ENCODE data around the gene BCKDHA. TPM values are rescaled to one million over a fixed set of nuclear protein-coding genes. Genes with fewer than 3 reads are reported as not detected.

The BCKDHA gene
- total and polyA plus RNA-seq, 9 of the 15 experiments (the other 6 are each of a cell fraction or from before 2014, with no cell fraction given): 4.5 to 52.5 (median 14.1) TPM

- TF ChIP-seq BMI1 (IDR thresholded peaks at IDR 0.05; ENCODE audit: low read length): no peak
- TF ChIP-seq PTRF (tag; IDR thresholded peaks at IDR 0.05): no peak
- TF ChIP-seq NFYB (IDR thresholded peaks at IDR 0.05; ENCODE audit: extremely low read depth, insufficient read length): peak; percentile 23
- no peak for TF ChIP-seq PRMT5 (CRISPR knock-in tag; IDR thresholded peaks at IDR 0.05)
- TF ChIP-seq ZBTB33 (CRISPR knock-in tag; IDR thresholded peaks at IDR 0.05): peak; percentile 62
- TF ChIP-seq TBP (optimal IDR thresholded peaks at IDR 0.05; ENCODE audit: low read depth, low read length): no peak
- no peak for TF ChIP-seq GATA2 (CRISPR knock-in tag; IDR thresholded peaks at IDR 0.05)
- no peak for TF ChIP-seq ZNF232 (CRISPR knock-in tag; IDR thresholded peaks at IDR 0.05)
- no peak for TF ChIP-seq TAF9B (IDR thresholded peaks at IDR 0.05; ENCODE audit: partially characterized antibody)
- no peak for TF ChIP-seq YBX1 (IDR thresholded peaks at IDR 0.05)
- no peak for TF ChIP-seq DIDO1 (tag; IDR thresholded peaks at IDR 0.05; ENCODE audit: low read depth)
These were observed 34.1 kb downstream of the BCKDHA start (continued) for GRCh38 chr19:41431426-41432386.

Measured in K562 (cell line).